Anterior cingulate cortex (tissue), 58 donors: ENCODE data around the gene RSPH6A.
"Not testable (repeated sequence)": the region's sequence is repeated elsewhere in the genome, so short reads cannot be mapped to it uniquely, and the experiment has no call there.

ENCODE experiments used
- DNase-seq, 58 donors: peaks; one replicate each; lab custom pipeline; 2025; lab: John Stamatoyannopoulos, UW

The RSPH6A gene

DNA sequence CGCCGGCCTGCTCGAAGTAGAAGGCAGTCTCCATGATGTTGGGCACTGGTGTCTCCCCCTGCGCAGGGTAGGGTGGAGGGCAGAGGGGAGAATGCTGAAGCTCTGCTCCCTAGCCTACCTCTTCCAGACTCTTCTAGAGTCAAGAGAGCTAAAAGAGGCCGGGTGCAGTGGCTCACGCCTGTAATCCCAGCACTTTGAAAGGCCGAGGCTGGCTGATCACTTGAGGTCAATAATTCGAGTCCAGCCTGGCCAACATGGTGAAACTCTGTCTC lies 10.2 kb downstream of the RSPH6A start:
- no peak for DNase-seq

DNA sequence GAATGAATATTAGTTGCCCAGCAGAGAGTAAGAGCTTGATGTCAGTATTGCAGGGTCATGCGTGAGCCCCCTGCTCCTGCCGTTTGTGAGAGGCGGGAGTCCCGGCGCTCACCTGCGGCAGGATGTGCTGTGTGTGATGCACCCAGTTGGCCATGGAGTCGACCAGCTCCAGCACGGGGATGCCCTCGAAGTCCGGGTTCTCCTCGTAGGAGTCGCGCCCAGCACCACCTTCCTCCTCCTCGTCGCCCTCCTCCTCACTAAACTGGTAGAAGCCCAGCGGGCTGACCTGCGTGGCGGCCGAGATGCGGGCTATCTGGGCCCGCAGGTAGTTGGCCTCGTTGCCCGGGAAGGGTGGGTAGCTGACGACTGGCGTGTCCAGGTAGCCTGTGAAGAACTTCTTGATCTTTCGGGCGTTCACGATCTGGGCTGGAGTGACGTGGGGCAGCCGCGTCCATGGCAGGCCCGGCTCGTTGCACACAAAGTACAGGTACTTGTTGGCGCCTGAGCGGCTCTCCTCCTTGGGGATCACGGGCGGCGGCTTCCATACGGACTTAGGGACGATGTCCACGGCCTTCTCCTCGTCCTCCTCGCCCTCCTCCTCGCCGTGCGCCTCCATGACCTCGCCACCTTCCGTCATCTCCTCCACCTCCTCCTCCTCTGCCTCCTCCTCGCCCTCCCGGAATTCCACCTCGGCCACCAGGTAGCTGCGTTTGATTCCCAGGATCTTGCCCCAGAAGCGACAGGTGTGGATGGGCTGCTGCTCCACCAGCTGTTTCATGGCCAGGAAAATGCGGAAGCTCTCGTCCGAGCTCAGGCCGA lies 10.8 kb downstream of the RSPH6A start:
- DNase-seq: no peak

DNA sequence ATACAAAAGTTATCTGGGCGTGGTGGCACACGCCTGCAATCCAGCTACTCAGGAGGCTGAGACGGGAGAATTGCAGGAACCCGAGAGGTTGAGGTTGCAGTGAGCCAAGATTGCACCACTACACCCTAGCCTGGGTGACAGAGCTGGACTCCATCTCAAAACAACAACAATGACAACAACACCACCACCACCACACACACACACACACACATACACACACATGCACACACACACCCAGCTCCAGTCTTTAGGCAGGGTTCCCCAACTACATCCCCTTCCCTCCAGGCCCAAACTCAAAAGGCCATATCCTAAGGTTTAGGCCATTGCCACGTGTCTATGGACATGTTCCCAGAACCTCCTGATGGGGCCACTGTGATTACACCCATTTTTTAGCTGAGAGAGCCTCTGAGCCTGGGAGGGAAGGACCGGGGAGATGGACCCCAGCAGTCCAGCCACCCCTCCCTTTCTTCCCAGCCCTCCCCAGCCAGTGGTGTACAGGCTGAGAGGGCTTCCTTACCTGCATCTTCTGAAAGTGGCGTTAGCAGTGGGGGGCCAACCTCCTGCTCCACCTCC lies 13.4 kb downstream of the RSPH6A start:
- no peak for DNase-seq

DNA sequence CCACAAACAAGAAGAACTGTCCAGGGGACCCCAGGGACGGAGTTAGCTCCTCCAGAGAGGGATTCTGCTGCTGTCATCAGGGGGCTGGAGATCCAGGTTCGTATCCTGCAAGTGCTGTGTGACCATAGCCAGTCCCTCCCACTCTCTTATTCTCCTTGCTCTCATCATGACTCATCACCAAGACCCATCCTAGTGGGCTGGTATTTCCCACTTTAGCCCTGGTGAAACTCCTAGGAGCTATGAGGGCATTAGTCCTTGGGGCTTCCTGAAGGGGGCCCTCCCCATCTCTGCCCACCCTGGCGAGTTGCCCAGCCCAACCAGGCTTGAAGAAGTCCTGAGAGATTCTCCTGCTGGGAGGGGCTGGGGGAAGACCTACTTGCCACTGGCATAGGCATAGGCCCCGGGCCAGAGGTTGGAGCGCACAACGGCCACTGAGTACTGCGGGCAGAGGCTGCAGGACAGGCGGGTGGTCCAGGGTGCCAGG lies 15.0 kb downstream of the RSPH6A start:
- no peak for DNase-seq

DNA sequence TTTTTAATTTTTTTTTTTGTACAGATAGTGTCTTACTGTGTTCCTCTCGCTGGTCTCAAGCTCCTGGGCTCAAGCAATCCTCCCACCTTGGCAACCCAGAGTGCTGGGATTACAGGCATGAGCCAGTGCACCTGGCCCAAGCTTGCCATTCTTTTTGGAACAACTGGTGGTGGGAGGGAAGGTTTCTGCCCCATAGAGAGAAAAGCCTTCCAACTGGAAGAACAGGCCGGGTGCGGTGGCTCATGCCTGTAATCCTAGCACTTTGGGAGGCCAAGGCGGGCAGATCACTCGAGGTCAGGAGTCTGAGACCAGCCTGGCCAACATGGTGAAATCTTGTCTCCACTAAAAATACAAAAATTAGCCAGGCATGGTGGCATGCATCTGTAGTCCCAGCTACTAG lies 15.6 kb downstream of the RSPH6A start:
- DNase-seq: not testable (repeated sequence)

DNA sequence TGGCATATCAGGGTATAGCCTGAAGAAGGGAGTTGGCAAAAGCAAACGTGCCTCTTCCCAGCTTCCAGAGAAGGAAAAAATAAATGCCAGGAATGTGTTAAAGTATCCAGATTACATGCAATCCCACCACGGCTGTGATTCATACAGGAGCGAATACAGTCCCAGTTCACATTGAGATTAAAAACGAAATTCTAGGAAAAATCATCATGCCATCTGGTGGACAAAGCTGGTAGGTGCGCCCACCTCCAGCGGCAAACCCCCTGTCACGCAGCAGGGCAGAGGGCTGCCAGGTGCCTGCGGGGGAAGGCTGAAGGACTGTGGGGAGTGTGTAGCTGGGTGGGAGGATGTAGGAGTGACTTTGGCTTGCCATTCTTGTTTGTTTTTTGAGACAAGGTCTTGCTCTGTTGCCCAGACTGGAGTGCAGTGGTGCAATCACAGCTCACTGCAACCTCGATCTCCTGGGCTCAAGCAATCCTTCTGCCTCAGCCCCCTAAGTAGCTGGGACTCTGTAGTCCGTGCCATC lies 16.1 kb downstream of the RSPH6A start:
- DNase-seq: peak in 32 of 58 donors; percentile 5 to 68 (median 24)

DNA sequence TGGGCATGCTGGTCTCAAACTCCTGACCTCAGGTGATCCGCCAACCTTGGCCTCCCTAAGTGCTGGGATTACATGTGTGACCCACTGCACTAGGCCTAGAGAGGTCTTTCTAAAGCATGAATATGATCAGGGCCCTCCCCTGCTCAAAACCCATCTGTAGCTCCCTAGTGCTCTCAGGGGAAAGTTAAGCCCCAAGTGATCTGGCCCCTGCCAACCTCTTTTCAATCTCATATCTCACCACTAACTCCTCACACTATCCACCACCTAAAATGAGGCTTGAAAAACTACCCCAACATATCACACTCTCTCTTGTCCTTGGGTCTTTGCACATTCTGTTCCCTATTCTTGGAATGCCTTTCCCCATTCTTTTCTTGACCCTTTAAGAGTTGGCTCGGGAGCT lies 20.5 kb downstream of the RSPH6A start:
- DNase-seq: no peak

DNA sequence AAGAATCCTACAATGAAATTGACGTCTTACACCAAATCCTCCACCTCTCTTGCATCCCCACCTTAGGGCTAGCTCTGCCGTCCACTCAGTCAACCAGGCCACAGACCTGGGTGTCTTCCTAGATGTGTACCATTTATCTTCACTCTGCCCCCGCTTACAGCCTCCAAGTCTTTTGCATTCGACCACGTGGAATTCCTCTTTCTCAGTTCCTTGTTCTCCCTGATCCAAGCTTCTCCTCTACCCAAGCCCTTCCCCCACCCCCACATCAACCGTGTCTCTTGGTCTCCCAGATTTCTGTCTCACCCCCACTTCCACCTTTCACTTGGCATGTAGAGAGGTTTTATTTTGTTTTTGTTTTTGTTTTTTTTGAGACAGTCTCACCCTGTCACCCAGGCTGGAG lies 21.2 kb downstream of the RSPH6A start:
- no peak for DNase-seq

DNA sequence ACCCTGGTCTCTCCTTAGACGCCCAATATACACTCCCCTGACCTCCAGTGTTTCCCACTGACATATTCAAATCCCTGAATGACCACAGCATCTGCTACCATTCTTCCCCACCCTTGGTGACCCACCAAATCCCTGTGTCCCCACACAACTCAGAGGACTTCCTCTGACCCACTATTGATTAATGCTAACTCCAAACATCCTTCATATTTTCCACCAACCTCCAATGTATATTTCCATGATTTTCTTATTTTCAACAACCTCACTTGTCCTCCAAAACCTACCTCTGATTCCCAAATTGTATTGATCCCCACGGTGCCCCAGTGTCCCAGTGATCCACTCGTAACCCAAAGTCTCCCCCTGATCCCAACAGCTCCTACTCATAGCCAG lies 21.9 kb downstream of the RSPH6A start:
- DNase-seq: no peak

DNA sequence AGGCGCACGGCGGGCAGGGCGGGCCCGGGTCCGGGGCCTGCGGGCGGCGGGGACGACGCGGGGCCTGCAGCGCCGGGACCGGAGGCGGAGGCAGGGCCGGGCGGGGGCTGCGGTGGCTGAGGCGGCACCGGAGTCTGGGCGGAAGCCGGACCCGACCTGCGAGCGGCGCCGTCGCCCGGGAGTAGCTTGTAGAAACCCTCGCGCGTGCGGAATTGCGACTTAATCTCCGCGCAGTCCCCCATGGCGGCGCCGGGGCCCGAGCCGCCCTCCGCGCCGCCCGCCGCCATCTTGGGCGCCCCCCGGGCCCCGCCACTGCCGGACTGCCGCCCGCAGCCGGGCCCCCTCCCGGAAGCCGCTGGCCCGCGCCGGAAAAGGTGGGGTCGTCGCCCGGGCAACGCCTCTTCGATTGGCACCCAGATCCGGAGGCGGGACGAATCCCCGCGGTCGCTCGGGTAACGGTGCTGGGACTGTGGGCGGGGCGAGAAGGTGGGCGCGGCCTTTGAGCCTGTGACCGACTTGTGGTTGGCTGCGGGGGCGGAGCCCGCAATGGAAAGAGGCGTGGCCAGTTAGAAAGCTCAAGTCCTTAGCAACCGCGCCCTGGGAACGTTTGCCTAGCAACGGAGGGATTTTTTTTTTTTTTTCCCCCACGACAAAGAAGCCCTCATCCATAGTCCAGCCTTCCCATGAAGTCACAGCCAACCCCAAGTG lies 22.5 kb downstream of the RSPH6A start, which contains the start of gene DMWD:
DMWD (minus strand) TSS at position 376 of the 708 bp plus-strand sequence; CDS start at position 287, 89 bp downstream.
- DNase-seq: peak; percentile 65 to 100 (median 98)

DNA sequence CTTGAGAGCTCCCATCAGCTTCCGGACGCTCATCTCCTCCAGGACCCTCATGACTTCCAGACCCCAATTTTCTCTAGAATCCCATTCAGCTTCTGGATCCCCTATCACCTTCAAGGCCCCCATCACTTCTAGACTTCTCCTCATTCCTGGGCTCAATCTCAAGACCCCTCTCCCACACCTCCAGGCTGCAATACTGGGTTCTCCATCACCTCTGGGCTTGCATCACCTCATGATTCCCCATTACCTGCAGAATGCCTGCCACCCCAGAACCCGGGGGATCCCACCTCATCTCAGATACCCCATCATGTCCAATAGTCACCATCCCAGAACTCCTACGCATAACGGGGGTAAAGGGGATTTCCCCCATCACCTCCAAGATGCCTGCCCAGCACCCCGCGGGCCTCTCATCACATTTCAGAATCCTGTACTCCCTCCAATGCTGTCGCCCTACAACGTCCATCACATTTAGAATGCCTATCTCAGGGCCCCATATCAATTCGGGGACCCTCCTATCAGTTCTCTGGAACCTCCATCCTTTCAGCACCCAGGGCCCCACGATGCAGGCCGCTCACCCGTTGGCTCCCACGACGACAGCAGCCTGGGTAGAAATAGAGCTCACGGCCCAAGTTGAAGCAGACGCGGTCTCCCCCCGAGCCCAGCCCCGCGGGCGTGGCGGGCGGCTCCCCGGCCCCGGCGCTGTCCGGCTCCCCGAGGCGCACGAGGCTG lies 23.2 kb downstream of the RSPH6A start:
- DNase-seq: no peak

DNA sequence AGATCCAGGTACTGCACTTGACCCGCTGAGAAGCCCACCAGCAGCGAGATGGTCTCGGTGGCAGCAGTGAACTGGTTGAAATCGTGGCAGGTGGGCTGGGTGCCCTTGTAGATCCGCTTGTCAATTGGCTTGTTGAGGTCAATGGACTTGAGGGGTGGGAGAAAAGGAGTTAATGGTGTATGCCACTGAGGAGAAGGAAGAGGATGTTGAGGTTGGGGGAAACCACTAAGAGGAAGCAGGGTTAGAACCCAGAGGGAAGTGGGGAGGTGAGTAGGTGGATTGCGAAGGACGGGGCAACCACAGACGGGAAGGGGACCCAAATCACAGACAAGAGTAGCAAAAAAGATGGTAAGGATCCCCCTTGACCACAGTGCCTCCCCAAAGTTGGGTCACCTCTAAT lies 24.2 kb downstream of the RSPH6A start:
- DNase-seq: peak in 1 of 58 donors; percentile 22

DNA sequence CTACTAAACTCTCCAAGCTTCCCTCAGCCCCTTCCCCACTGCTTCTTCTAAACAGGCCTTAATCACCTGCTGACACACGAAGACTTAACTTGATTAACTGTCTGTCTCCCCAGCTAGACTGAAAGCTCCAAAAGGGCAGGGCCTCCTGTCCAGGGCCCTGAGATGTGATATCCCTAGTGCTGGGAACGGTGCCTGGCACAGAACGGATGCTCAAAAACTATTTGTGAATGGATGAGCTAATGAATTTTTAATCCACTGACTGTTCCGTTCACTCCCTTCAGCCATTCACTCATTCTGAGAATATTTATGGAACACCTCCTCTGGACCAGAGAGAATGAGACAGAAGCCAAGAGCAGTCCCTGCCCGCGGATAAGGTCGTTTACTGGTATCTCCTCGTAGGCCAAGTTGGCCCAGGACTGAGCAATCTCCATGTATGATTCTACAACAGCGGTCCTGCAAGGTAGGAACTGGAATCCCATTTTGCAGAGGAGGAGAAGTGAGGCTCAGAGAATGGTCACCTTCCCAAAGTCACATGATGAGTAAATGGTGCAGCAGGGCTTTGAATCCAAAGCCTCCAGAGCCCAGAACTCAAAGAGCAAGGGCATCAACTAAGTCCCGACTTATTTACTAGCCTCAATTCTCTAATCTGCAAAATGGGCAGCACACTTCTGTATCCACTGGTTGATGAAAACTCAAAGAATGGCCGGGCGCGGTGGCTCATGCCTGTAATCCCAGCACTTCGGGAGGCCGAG lies 25.9 kb downstream of the RSPH6A start:
- DNase-seq: no peak

DNA sequence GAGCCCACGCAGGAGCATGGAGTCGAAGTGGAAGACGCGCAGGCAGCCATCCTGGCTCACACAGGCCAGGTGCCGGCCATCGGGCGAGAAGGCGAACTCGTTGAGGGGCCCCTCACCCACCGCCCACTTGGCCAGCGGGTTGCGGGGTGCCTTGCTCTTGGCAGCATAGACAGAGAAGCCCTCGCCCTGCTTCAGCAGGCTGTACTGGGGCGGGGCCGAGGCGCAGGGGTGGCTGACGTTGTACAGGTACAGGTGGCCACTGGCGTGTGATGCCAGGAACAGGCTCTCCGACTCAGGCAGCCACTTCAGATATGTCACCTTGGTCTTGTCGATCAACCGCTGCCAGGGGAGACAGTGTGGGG lies 28.6 kb downstream of the RSPH6A start:
- no peak for DNase-seq

DNA sequence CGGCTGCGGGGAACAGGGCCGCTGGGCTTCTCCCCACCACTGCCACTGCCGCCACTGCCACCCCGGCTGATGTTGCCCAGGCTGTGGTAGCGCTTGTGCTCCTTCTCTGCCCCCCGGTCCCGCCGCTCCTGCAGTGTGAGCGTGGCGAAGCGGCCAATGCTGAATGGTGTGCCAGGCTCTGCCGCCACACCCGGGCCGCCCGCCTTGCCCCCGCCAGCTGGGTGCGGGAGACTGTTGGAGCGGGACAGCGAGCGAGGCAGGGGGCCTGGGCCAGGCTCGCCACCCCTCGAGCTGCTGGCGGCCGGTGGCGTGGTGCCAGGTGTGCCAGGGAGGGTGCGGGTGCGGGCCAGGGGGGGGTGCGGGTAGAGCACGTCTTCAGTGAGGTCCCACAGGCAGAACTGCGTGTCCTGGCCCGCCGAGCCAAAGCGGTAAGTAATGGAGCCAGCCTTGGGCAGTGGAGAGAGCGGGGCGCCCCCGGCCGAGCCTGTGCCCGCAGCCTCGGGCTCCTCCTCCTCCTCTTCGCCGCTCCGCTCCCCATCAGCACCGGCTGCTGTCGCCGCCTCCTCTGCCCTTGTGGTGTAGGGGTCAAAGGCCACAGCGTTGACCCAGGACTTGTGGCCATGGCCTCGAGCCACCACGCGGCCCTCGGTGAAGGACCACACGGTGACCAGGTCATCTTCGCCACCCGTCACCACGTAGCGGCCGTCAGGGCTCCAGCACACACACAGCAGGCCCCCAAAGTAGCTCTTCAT lies 29.2 kb downstream of the RSPH6A start:
- no peak for DNase-seq

DNA sequence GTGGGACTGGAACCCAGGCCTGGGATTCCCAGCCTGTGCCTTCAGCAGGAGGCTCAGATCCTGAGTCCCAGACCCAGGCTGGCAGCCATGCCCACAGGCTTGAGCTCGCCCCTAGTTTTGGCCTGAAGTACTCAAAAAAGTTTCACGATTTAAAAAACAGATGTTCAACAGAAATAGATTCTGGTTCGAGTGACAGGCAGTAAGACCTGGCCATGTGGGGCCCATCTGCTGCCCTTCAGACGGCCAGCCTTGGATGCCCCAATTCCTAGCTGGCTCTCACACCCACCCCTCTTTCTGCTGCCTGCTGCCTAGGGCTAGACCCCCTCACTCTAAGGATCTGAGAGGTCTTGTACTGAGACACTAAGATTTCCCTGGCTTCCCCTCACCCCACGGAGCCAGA lies 30.0 kb downstream of the RSPH6A start:
- DNase-seq: no peak

DNA sequence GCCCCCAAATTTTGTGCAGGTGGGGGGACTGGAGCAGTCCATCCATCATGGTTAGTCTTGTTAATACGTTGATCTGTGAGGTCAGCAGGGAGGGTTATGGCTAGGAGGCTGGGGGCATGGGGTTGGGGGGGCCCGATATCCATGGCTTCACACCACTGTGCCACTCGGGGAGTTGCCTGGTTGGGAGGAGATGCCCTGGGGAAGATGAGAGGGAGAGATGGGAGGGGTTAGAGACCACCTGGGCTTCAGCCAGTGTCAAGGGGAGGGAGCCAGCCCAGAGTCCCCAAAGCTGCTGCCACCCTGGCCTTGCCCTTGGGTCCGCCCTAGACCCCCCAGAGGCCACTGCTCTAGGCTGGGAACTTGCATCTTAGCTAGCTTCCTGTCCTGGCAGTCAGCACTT lies 31.0 kb downstream of the RSPH6A start:
- no peak for DNase-seq

DNA sequence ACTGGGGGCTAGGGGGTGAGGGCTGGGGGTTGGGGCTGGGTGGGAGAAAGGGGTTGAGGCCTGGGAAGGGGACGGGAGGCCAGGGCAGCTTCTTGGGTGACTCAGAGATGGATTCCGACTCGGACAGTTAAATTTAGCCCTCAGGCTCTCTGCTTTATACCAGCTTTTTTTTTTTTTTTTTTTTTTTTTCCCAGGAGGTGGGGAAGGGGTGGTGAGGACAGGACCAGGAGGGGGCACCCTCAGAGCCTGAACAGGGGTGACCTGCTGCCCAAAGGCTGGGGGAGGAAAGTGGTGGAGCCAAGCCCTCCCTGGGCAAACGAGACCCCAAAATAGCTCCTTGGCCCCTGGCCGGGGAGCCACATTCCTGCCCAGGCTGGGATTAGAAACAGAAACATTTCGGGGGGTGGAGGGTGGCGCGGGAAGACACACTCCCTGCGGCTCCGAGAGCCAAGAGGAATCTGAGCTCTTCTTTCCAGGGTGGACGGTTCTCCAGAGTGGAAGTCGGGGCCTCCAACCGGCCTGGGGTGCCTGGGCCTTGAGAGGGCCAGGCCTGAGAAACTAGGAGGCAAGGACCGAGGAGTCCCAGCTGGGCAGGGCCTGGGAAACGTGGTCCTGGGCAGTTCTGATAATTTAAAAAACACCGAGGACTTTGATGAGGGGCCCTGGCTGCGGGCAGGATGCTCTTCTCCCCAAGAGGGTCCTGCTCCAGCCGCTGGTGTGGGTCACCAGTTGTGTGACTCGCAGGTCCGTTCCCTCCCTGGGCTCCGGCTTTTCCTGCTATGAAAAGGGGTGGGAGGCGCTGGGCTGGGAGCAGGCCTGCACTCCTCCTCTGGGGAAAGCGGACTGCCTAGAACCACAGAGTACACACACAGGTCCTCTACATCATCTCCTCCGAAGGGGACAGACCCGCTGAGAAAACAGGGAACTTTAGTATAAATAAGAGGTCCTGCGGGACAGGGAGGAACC lies 32.0 kb downstream of the RSPH6A start:
- DNase-seq: peak in 1 of 58 donors; percentile 12
